Central memory CD4-positive, alpha-beta T cell (primary cell): ENCODE data around the gene RAPGEF5.

ENCODE experiments used
- DNase-seq: peaks from one replicate; pipeline ENCODE4 v3.0.0; 2022

The RAPGEF5 gene

GRCh38 chr7:22183522-22184280, 173.3 kb downstream of the RAPGEF5 start:
- DNase-seq = no peak

- no peak for DNase-seq
Measured at GRCh38 chr7:22182149-22182548, 174.8 kb downstream of the RAPGEF5 start.

GRCh38 chr7:22181663-22182062, 175.3 kb downstream of the RAPGEF5 start:
- no peak for DNase-seq

- DNase-seq = no peak
Measured at GRCh38 chr7:22179442-22179879, 177.5 kb downstream of the RAPGEF5 start.

GRCh38 chr7:22178735-22179134, 178.2 kb downstream of the RAPGEF5 start:
- DNase-seq = no peak

- DNase-seq = no peak
Measured at GRCh38 chr7:22176791-22177412, 180.1 kb downstream of the RAPGEF5 start.

- DNase-seq = no peak
Measured at GRCh38 chr7:22174574-22174953, 182.4 kb downstream of the RAPGEF5 start.

- no peak for DNase-seq
Measured at GRCh38 chr7:22173685-22174573, 183.0 kb downstream of the RAPGEF5 start.

- no peak for DNase-seq
Measured at GRCh38 chr7:22168129-22168634, 188.8 kb downstream of the RAPGEF5 start.

- no peak for DNase-seq
Measured at GRCh38 chr7:22167482-22167881, 189.5 kb downstream of the RAPGEF5 start.

GRCh38 chr7:22166928-22167327, 190.0 kb downstream of the RAPGEF5 start:
- no peak for DNase-seq

- DNase-seq = no peak
Measured at GRCh38 chr7:22159341-22159740, 197.6 kb downstream of the RAPGEF5 start.

- DNase-seq = no peak
Measured at GRCh38 chr7:22157552-22157951, 199.4 kb downstream of the RAPGEF5 start.

GRCh38 chr7:22156205-22156604, 200.7 kb downstream of the RAPGEF5 start:
- DNase-seq = no peak

- DNase-seq = no peak
Measured at GRCh38 chr7:22154143-22154529, 202.8 kb downstream of the RAPGEF5 start.

- DNase-seq = no peak
Measured at GRCh38 chr7:22153432-22154142, 203.4 kb downstream of the RAPGEF5 start.

GRCh38 chr7:22152690-22153089, 204.3 kb downstream of the RAPGEF5 start:
- no peak for DNase-seq

GRCh38 chr7:22151901-22152300, 205.1 kb downstream of the RAPGEF5 start:
- DNase-seq = no peak

- no peak for DNase-seq
Measured at GRCh38 chr7:22150221-22150620, 206.7 kb downstream of the RAPGEF5 start.

- no peak for DNase-seq
Measured at GRCh38 chr7:22147868-22148267, 209.1 kb downstream of the RAPGEF5 start.

GRCh38 chr7:22146961-22147512, 209.9 kb downstream of the RAPGEF5 start:
- DNase-seq = no peak

GRCh38 chr7:22144950-22145349, 212.0 kb downstream of the RAPGEF5 start:
- DNase-seq = no peak
